HG03045 (cell line): Measurements from ENCODE around the gene CEACAM8.
"Not testable (repeated sequence)": the region's sequence is repeated elsewhere in the genome, so short reads cannot be mapped to it uniquely, and the experiment has no call there.

ENCODE experiments used
- ATAC-seq: cut with Tn5 transposase; IDR thresholded peaks from one replicate; pipeline ENCODE4 v1.9.1; 2021; ENCODE audit warnings: mild to moderate bottlenecking, moderate library complexity; ENCODE audit not compliant: unreplicated experiment

The CEACAM8 gene

DNA sequence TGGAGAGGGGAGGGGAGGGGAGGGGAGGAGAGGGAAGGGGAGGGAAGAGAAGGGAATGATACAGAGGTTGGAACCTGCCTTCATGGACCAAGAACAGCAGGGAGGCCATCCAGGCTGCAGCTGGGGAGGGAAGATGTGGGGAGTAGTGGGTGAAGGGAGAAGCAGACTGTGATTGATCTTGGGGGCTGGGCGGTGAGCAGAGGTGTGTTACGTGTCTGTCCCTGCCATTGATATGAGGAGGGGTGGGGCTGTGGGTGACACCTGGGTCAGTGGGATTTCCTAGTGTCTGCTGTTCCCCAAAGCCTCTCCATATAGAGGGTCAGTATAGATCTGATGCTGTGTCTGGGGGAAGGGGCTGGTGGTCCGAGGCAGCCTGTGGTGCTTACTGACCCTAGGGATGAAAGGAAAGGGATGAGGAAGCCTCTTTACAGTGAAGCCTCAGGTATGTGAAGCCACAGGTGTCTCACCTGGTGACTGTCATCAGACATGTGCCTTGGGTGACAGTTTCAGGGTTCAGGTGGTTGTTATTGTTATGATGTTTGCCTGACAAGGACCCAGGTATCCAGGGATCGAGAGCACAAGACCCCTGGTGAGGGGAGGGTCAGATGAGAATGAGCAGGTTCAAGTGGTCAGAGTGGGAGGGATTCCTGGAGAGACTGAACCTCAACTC is 47.8 kb downstream of the CEACAM8 start:
- no peak for ATAC-seq

DNA sequence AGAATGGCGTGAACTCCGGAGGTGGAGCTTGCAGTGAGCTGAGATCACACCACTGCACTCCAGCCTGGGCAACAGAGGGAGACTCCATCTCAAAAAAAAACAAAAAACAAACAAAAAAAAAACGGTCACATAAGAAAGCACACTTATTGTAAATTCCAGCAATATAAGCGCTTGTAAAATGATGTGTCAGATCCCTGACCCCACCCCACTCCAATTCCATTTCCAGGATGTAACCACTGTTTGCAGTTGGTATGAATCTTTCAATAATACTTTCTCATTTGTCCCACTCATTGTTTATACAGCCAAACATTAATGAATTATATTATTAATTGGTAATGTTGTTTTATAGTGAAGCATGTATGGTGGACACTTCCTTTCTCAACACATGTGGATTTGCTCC is 50.6 kb downstream of the CEACAM8 start:
- ATAC-seq, result no peak

DNA sequence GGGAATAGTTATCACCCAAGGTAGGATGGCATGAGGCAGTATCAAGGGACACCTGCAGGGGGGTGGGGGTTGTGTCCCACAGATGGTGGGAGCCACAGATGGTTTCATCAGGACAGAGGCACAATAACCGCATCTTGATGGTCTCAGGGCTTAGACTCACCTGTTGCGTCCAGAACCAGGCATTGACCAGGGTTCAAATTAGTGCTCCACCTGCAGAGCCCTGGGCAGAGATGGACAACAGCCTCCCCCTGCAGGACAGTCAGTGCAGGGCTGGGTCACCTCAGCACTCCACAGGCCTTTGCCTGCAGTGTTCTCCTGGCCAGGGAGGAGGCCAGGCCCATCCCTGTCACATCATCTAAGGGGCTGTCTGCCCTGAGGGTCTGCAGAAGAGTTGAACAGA is 51.9 kb downstream of the CEACAM8 start:
- no peak for ATAC-seq

DNA sequence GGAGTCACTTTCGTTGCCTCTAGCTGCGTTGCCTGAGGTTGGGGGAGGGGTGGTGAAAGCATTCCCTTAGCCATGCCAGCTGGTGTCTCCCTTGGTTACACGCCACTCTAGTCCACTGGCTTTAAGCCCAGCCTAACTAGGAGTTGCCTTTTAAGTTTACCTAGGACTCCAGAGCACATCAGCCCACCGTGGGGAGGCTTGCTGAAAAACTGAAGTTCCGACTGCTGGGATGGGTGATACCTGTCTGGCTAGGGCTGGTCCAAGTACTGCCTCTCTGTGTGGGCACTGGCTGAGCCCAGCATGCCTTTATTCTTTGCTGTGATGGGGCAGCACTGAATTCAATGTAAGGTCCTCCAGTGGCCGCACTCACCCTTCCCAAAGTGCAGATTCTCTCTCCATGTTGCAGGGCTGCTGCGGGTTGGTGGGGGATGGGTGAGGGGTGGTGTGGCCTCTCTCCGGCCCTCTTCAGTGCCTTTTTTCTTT is 54.6 kb downstream of the CEACAM8 start:
- ATAC-seq, result no peak

DNA sequence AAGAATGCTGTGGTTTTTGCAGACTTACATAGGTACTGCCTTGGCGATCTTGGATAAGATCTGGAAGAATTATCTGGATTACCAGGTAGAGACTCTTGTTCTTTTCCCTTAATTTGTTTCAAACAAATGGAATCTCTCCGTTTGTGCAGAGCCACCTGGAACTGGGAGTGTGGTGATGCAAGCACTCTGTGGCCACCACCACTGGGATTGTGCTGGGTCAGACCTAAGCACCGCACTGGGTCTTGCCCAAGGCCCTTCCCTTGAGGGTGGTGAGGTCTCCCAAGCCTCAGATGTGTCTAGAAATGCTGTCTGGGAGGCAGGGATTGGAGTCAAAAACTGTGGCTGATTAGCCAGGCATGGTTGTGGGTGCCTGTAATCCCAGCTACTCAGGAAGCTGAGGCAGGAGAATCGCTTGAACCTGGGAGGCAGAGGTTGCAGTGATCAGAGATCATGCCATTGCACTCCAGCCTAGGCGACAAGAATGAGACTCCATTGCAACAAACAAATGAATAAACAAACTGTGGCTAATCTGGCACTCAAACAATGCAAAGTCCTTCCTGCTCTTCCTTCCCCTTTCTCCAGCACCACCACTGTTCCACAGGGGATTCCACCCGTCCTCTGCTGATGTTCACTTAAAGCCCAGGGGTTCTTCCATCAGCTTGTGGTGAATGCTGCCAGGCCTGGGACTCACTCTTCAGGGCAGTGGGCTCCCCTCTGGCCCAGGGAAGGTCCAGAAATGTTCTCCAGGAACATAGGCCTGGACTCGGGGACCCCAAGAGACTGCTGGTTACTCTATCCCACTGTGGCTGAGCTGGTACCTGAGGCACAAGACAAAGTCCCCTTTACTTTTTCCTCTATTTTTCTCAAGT is 55.6 kb downstream of the CEACAM8 start:
- no peak for ATAC-seq

DNA sequence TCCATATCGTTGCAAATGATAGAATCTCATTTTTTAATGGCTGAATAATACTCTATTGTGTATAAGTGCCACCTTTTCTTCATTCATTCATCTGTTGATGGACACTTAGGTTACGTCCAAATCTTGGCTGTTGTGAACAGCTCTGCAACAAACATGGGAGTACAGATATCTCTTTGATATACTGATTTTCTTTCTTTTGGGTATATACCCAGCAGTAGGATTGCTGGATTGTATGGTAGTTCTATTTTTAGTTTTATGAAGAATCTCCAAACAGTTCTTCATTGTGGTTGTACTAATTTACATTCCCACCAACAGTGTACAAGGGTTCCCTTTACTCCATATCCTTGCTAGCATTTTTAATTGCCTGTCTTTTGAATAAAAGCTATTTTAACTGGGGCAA is 59.4 kb downstream of the CEACAM8 start:
- ATAC-seq, result not testable (repeated sequence)

DNA sequence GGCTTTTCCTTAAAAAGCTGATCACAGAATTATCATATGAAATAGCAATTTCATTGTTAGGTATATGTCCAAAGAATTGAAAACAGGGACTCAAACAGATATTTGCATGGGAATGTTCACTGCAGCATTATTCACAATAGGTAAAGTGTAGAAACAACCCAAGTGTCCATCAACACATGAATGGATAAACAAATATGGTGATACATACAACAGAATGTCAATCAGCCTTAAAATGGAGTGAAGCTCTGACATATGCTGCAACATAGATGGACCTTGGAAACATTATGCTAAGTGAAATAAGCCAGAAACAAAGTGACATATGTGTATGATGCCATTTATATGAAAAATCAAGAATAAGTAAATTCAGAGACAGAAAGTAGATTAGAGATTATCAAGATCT is 60.3 kb downstream of the CEACAM8 start:
- ATAC-seq, result no peak

DNA sequence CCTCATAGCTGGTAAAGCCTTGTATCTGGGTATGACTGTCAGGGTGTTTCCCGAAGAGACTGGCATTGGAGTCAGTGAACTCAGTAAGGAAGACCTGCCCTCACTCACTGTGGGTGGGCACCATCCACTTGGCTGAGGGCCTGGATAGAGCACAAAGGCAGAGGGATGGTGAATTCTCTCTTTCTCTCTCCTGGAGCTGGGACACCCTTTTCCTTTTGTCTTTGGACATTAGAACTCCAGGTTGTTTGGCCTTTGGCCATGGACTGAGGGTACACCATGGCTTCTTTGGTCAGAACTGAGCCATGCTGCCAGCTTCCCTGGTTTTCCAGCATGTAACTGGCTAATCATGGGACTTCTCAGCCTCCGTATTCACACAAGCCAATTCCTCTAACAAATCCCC is 61.8 kb downstream of the CEACAM8 start:
- no peak for ATAC-seq

DNA sequence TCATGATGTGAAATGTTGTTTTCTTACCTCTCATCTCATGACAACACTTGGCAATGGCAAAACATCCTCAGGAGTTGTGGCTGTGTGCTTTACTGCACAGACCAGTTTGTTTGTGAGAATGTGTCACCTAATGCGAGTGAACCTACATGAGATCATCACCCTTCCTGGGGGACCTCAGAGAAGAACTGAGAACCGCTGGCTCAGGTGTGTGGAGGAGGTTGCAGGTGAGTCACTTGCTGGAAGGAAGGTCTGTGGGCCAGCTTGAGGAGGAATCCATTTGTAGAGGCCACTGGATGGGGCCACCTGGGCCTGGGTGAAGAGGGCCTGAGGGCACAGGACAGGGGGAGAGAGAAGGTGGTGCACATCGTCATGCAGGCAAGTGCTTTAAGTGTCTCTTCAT is 63.4 kb downstream of the CEACAM8 start:
- ATAC-seq, result no peak
